GM23338 (cell line): ENCODE results near the gene RNF213. TPM values are rescaled to one million over a fixed set of nuclear protein-coding genes. Genes with fewer than 3 reads are reported as not detected.

Experiments used
- ATAC-seq: fragments of 200-7000 bp; cut with Tn5 transposase; 3 replicates; pipeline ENCODE4 v1.9.1; 2020
- DNase-seq: peaks from one replicate; pipeline ENCODE4 v3.0.0-alpha.2; 2015; ENCODE audit warnings: low spot score
- H2AFZ ChIP-seq: fragments of 200-600 bp; sonication (generic); 2 replicates; pipeline ENCODE4 v1.8.0; 2016; ENCODE audit warnings: antibody characterized with exemption, mild to moderate bottlenecking, moderate library complexity
- H3F3A ChIP-seq: fragments of 200-600 bp; sonication (generic); replicated peaks from 2 replicates; pipeline ENCODE4 v1.8.0; 2017; ENCODE audit warnings: antibody characterized with exemption, mixed run types, low read depth
- H3K27ac ChIP-seq: fragments of 200-600 bp; sonication (generic); 2 replicates; pipeline ENCODE4 v1.6.1; 2016; ENCODE audit warnings: low read depth
- H3K27me3 ChIP-seq: fragments of 200-600 bp; sonication (generic); 2 replicates; pipeline ENCODE4 v1.8.0; 2016; ENCODE audit warnings: mild to moderate bottlenecking, mixed run types, moderate library complexity; ENCODE audit not compliant: insufficient read depth
- H3K36me3 ChIP-seq: fragments of 200-600 bp; sonication (generic); 2 replicates; pipeline ENCODE4 v1.8.0; 2016; ENCODE audit warnings: mild to moderate bottlenecking; ENCODE audit not compliant: insufficient read depth
- H3K4me1 ChIP-seq: fragments of 200-600 bp; sonication (generic); 2 replicates; pipeline ENCODE4 v1.8.0; 2016; ENCODE audit warnings: mild to moderate bottlenecking, moderate library complexity; ENCODE audit not compliant: insufficient read depth
- H3K4me2 ChIP-seq: fragments of 200-600 bp; sonication (generic); 2 replicates; pipeline ENCODE4 v1.7.1; 2017; ENCODE audit warnings: mixed run types
- H3K4me3 ChIP-seq: fragments of 200-600 bp; sonication (generic); 2 replicates; pipeline ENCODE4 v1.6.1; 2016; ENCODE audit warnings: mixed run types
- H3K79me2 ChIP-seq: fragments of 200-600 bp; sonication (generic); replicated peaks from 2 replicates; pipeline ENCODE4 v1.8.0; 2017; ENCODE audit warnings: mild to moderate bottlenecking; ENCODE audit not compliant: insufficient read depth
- H3K9me2 ChIP-seq: fragments of 200-600 bp; sonication (generic); 2 replicates; pipeline ENCODE4 v1.8.0; 2017; ENCODE audit not compliant: insufficient read depth
- H4K20me1 ChIP-seq: fragments of 200-600 bp; sonication (generic); replicated peaks from 2 replicates; pipeline ENCODE4 v1.8.0; 2017; ENCODE audit warnings: mild to moderate bottlenecking; ENCODE audit not compliant: insufficient read depth
- H3K27ac Mint-ChIP-seq: 2 replicates; pipeline ENCODE4 v1.8.0; 2020; ENCODE audit warnings: inconsistent platforms, mild to moderate bottlenecking, moderate library complexity, mixed read lengths
- H3K27me3 Mint-ChIP-seq: 3 replicates; pipeline ENCODE4 v1.8.0; 2022; ENCODE audit warnings: low read depth, mild to moderate bottlenecking, moderate library complexity, mixed read lengths, inconsistent platforms; ENCODE audit not compliant: insufficient read depth, poor library complexity
- H3K36me3 Mint-ChIP-seq: 3 replicates; pipeline ENCODE4 v1.8.0; 2021; ENCODE audit warnings: low read depth, mild to moderate bottlenecking, inconsistent platforms, moderate library complexity, mixed read lengths
- H3K4me1 Mint-ChIP-seq: 3 replicates; pipeline ENCODE4 v1.8.0; 2020; ENCODE audit warnings: mild to moderate bottlenecking, inconsistent platforms, mixed read lengths
- H3K4me3 Mint-ChIP-seq: 3 replicates; pipeline ENCODE4 v1.8.0; 2021; ENCODE audit warnings: moderate library complexity, mild to moderate bottlenecking, inconsistent platforms, mixed read lengths
- H3K9me3 Mint-ChIP-seq: 3 replicates; pipeline ENCODE4 v1.8.0; 2020; ENCODE audit warnings: moderate library complexity, mild to moderate bottlenecking, inconsistent platforms, mixed read lengths
- CREB1 ChIP-seq: fragments of 250-450 bp; sonication (Bioruptor Pico); IDR thresholded peaks from 2 replicates; pipeline ENCODE4 v1.5.0; 2020; ENCODE audit warnings: low read depth, mild to moderate bottlenecking, moderate library complexity
- CTCF ChIP-seq, 2 experiments: fragments of 200-600 bp in 1 of 2; sonication (generic) in 1 of 2; conservative IDR thresholded peaks; 2 replicates each; pipeline versions ENCODE4 v1.5.1 to v1.6.1; 2016 to 2017; ENCODE audit warnings: antibody characterized with exemption in 2 of 2, low read depth in 2 of 2, mild to moderate bottlenecking in 2 of 2, moderate library complexity in 1 of 2
- ETS1 ChIP-seq: IDR thresholded peaks from 2 replicates; pipeline ENCODE4 v1.6.1; 2016; ENCODE audit warnings: antibody characterized with exemption
- EZH2 ChIP-seq: fragments of 200-600 bp; sonication (generic); IDR thresholded peaks from one replicate; pipeline ENCODE4 v1.8.0; 2017; ENCODE audit warnings: antibody characterized with exemption, mild to moderate bottlenecking, low read depth; ENCODE audit not compliant: unreplicated experiment
- EZH2phosphoT487 ChIP-seq: fragments of 200-600 bp; sonication (generic); IDR thresholded peaks from one replicate; pipeline ENCODE4 v1.8.1; 2018; ENCODE audit warnings: antibody characterized with exemption; ENCODE audit not compliant: unreplicated experiment
- JUNB ChIP-seq: IDR thresholded peaks from one replicate; pipeline ENCODE4 v1.6.1; 2016; ENCODE audit warnings: antibody characterized with exemption; ENCODE audit not compliant: unreplicated experiment
- NANOG ChIP-seq: IDR thresholded peaks from 2 replicates; pipeline ENCODE4 v1.6.1; 2016; ENCODE audit warnings: antibody characterized with exemption, borderline replicate concordance
- POLR2AphosphoS5 ChIP-seq: IDR thresholded peaks from 2 replicates; pipeline ENCODE4 v1.6.1; 2016; ENCODE audit warnings: antibody characterized with exemption, low read depth
- REST ChIP-seq: IDR thresholded peaks from one replicate; pipeline ENCODE4 v1.6.1; 2018; ENCODE audit warnings: antibody characterized with exemption; ENCODE audit not compliant: unreplicated experiment
- STAT1 ChIP-seq: IDR thresholded peaks from one replicate; pipeline ENCODE4 v1.6.1; 2016; ENCODE audit warnings: antibody characterized with exemption; ENCODE audit not compliant: unreplicated experiment
- ZNF114 ChIP-seq: fragments of 250-450 bp; sonication (Bioruptor Pico); IDR thresholded peaks from 2 replicates; pipeline ENCODE4 v1.5.0; 2020; ENCODE audit warnings: mild to moderate bottlenecking, moderate library complexity
- ZNF331 ChIP-seq: fragments of 250-450 bp; sonication (Bioruptor Pico); IDR thresholded peaks from 2 replicates; pipeline ENCODE4 v1.5.0; 2020; ENCODE audit warnings: low read depth, mild to moderate bottlenecking, moderate library complexity
- ZNF462 ChIP-seq: fragments of 250-450 bp; sonication (Bioruptor Pico); IDR thresholded peaks from 2 replicates; pipeline ENCODE4 v1.5.0; 2020; ENCODE audit warnings: mild to moderate bottlenecking, moderate library complexity
- polyA plus RNA-seq: library from polyadenylated mRNA; unstranded; fragments of >200 nt; fragmentation: Nextera tagmentation; extraction: Ambion mirVana; gene quantifications from 2 replicates; pipeline ENCODE4 v1.2.1, GENCODE V29; 2016
- total RNA-seq: library from RNA; depleted of rRNA; stranded (reverse); fragments of >200 nt; shearing (Covaris generic); gene quantifications from 2 replicates; pipeline ENCODE4 v1.2.3, GENCODE V29; 2014

Gene RNF213
- total and polyA plus RNA-seq, 2 experiments from 2014 or later: 21.2 to 67.2 TPM

- no peaks in the 10 kb centered on the region for H3K9me3 Mint-ChIP-seq
- no peak overlapping the region for H3K27ac ChIP-seq
- H3K4me1 Mint-ChIP-seq: no peaks in the 10 kb centered on the region; the same call in 2 of the 3 replicates
- no peaks in the 10 kb centered on the region for H3K27me3 ChIP-seq
- peaks cover 4% of the 10 kb centered on the region; the same call in 1 of the 2 replicates for H4K20me1 ChIP-seq
- no peak overlapping the region for H3K4me2 ChIP-seq
- H3K4me1 ChIP-seq: no peaks in the 10 kb centered on the region
- H3K4me3 ChIP-seq: no peak overlapping the region
- H3K27ac Mint-ChIP-seq: no peak overlapping the region
- H3K9me2 ChIP-seq: no peaks in the 10 kb centered on the region
- H3K36me3 Mint-ChIP-seq: peaks cover 4% of the 10 kb centered on the region; the same call in 2 of the 3 replicates
- H3K36me3 ChIP-seq: no peaks in the 10 kb centered on the region
- TF ChIP-seq ZNF331 (CRISPR knock-in tag): no peak
- no peak for TF ChIP-seq NANOG
- TF ChIP-seq ZNF114: no peak
- TF ChIP-seq REST: no peak
- TF ChIP-seq ZNF462 (CRISPR knock-in tag): no peak
- no peak for TF ChIP-seq EZH2
- no peak for TF ChIP-seq CTCF (conservative IDR thresholded peaks at IDR 0.05; ENCODE audit: low read depth in 2 of 2)
- no peak for TF ChIP-seq EZH2phosphoT487
- no peak for TF ChIP-seq JUNB
- TF ChIP-seq STAT1: no peak
- TF ChIP-seq CREB1 (CRISPR knock-in tag): no peak
- TF ChIP-seq POLR2AphosphoS5: no peak
- TF ChIP-seq ETS1: no peak
- no peaks in the 10 kb centered on the region for H3F3A ChIP-seq
- DNase-seq: no peak
- H3K27me3 Mint-ChIP-seq: peaks cover 16% of the 10 kb centered on the region
- H3K79me2 ChIP-seq: 0 out of 2 replicates have a peak, but pooled peaks cover 2% of the 10 kb centered on the region
- no peak overlapping the region for H3K4me3 Mint-ChIP-seq
- H2AFZ ChIP-seq: no peak overlapping the region
- peak; percentile 14; the same call in 1 of the 3 replicates for ATAC-seq
Measured at GRCh38 chr17:80421381-80422090, 160.9 kb downstream of the RNF213 start.
